Measurements from ENCODE around the gene NELL1. TPM values are rescaled to one million over a fixed set of nuclear protein-coding genes. Genes with fewer than 3 reads are reported as not detected.
A peak's percentile ranks its signal among the peaks of the same experiment; 100 is the strongest.

The NELL1 gene
- total RNA-seq, 1 donor from 2014 or later = 0.29 TPM

GRCh38 chr11:20894296-20894695 is 224.9 kb downstream of the NELL1 start:
- H3K36me3 Mint-ChIP-seq (ENCODE audit: unreplicated experiment) = no peaks in the 10 kb centered on the region
- H3K27me3 Mint-ChIP-seq (ENCODE audit: unreplicated experiment) = peaks cover 1% of the 10 kb centered on the region
- no peaks in the 10 kb centered on the region for H3K4me1 Mint-ChIP-seq (ENCODE audit: low read depth, unreplicated experiment)
- no peak overlapping the region for H3K27ac Mint-ChIP-seq (ENCODE audit: unreplicated experiment)
- H3K4me3 Mint-ChIP-seq (ENCODE audit: unreplicated experiment) = no peak overlapping the region
- TF ChIP-seq CTCF (IDR thresholded peaks at IDR 0.05; ENCODE audit: partially characterized antibody, unreplicated experiment) = no peak
- DNase-seq = no peak
- no peaks in the 10 kb centered on the region for H3K9me3 Mint-ChIP-seq (ENCODE audit: unreplicated experiment)

- no peak for TF ChIP-seq CTCF (IDR thresholded peaks at IDR 0.05; ENCODE audit: partially characterized antibody, unreplicated experiment)
These were observed 240.8 kb downstream of the NELL1 start for GRCh38 chr11:20909995-20910726.

GRCh38 chr11:20910733-20911132 is 241.3 kb downstream of the NELL1 start:
- Mint-ChIP-seq H3K9me3 (ENCODE audit: unreplicated experiment) (peaks cover 8% of the 10 kb centered on the region), H3K36me3 (ENCODE audit: unreplicated experiment) (no peaks in the 10 kb centered on the region), H3K4me3 (ENCODE audit: unreplicated experiment) (no peak overlapping the region), H3K4me1 (ENCODE audit: low read depth, unreplicated experiment) (peaks cover 8% of the 10 kb centered on the region), H3K27me3 (ENCODE audit: unreplicated experiment) (no peaks in the 10 kb centered on the region), H3K27ac (ENCODE audit: unreplicated experiment) (no peak overlapping the region)
- DNase-seq = no peak
- TF ChIP-seq CTCF (IDR thresholded peaks at IDR 0.05; ENCODE audit: partially characterized antibody, unreplicated experiment) = no peak

More at GRCh38 chr11:20909995-20910726, 240.8 kb downstream of the NELL1 start:
- Mint-ChIP-seq H3K4me1 (ENCODE audit: low read depth, unreplicated experiment) (peaks cover 8% of the 10 kb centered on the region), H3K36me3 (ENCODE audit: unreplicated experiment) (no peaks in the 10 kb centered on the region), H3K27me3 (ENCODE audit: unreplicated experiment) (no peaks in the 10 kb centered on the region), H3K4me3 (ENCODE audit: unreplicated experiment) (no peak overlapping the region), H3K27ac (ENCODE audit: unreplicated experiment) (no peak overlapping the region), H3K9me3 (ENCODE audit: unreplicated experiment) (peaks cover 8% of the 10 kb centered on the region)
- peak; percentile 37 for DNase-seq

GRCh38 chr11:20912065-20912821 is 242.9 kb downstream of the NELL1 start:
- Mint-ChIP-seq H3K27ac (ENCODE audit: unreplicated experiment) (no peak overlapping the region), H3K27me3 (ENCODE audit: unreplicated experiment) (no peaks in the 10 kb centered on the region), H3K36me3 (ENCODE audit: unreplicated experiment) (no peaks in the 10 kb centered on the region), H3K4me3 (ENCODE audit: unreplicated experiment) (no peak overlapping the region), H3K4me1 (ENCODE audit: low read depth, unreplicated experiment) (peaks cover 8% of the 10 kb centered on the region), H3K9me3 (ENCODE audit: unreplicated experiment) (peaks cover 8% of the 10 kb centered on the region)
- DNase-seq = no peak
- no peak for TF ChIP-seq CTCF (IDR thresholded peaks at IDR 0.05; ENCODE audit: partially characterized antibody, unreplicated experiment)
